OCI-LY1 (cell line): Measurements from ENCODE around the gene GJC1.

ENCODE experiments used
- H2AFZ ChIP-seq: fragments of 200-600 bp; sonication (generic), shearing (Covaris generic); 2 replicates; pipeline ENCODE4 v1.6.0; 2014; ENCODE audit warnings: antibody characterized with exemption, mild to moderate bottlenecking, low read length
- H3F3A ChIP-seq: fragments of 200-600 bp; sonication (generic), shearing (Covaris generic); 2 replicates; pipeline ENCODE4 v1.6.0; 2014; ENCODE audit warnings: mild to moderate bottlenecking, antibody characterized with exemption, low read length, moderate library complexity; ENCODE audit not compliant: insufficient read depth
- H3K27ac ChIP-seq: fragments of 200-600 bp; sonication (generic); 2 replicates; pipeline ENCODE4 v1.5.1; 2014; ENCODE audit warnings: low read length, mixed run types, mild to moderate bottlenecking, low read depth; ENCODE audit not compliant: poor library complexity, severe bottlenecking
- H3K27me3 ChIP-seq: fragments of 200-600 bp; sonication (generic); 2 replicates; pipeline ENCODE4 v1.6.0; 2014; ENCODE audit warnings: antibody characterized with exemption, mild to moderate bottlenecking, low read length, moderate library complexity; ENCODE audit not compliant: insufficient read depth
- H3K36me3 ChIP-seq: fragments of 200-600 bp; sonication (generic); 2 replicates; pipeline ENCODE4 v1.6.1; 2014; ENCODE audit warnings: mild to moderate bottlenecking, antibody characterized with exemption, low read length, moderate library complexity, mixed read lengths; ENCODE audit not compliant: insufficient read depth
- H3K4me1 ChIP-seq: fragments of 200-600 bp; sonication (generic); 2 replicates; pipeline ENCODE4 v1.5.1; 2014; ENCODE audit warnings: mild to moderate bottlenecking, low read length, moderate library complexity; ENCODE audit not compliant: insufficient read depth, severe bottlenecking
- H3K4me2 ChIP-seq: fragments of 200-600 bp; sonication (generic), shearing (Covaris generic); 2 replicates; pipeline ENCODE4 v1.6.1; 2014; ENCODE audit warnings: low read length
- H3K4me3 ChIP-seq: fragments of 200-600 bp; sonication (generic); 2 replicates; pipeline ENCODE4 v1.5.1; 2014; ENCODE audit warnings: low read length, low read depth, mild to moderate bottlenecking, mixed read lengths; ENCODE audit not compliant: poor library complexity, severe bottlenecking
- H3K79me2 ChIP-seq: fragments of 200-600 bp; shearing (Covaris generic); 2 replicates; pipeline ENCODE4 v1.6.1; 2016; ENCODE audit warnings: mixed run types, low read length, mixed read lengths; ENCODE audit not compliant: insufficient read depth
- H3K9ac ChIP-seq: fragments of 200-600 bp; sonication (generic), shearing (Covaris generic); 2 replicates; pipeline ENCODE4 v1.6.1; 2014; ENCODE audit warnings: mild to moderate bottlenecking, low read length, mixed read lengths
- H3K9me2 ChIP-seq: fragments of 200-600 bp; sonication (generic), shearing (Covaris generic); 2 replicates; pipeline ENCODE4 v1.6.1; 2014; ENCODE audit warnings: low read depth, mild to moderate bottlenecking, low read length, mixed read lengths
- H3K9me3 ChIP-seq: fragments of 200-600 bp; shearing (Covaris generic); 2 replicates; pipeline ENCODE4 v1.6.1; 2014; ENCODE audit warnings: low read length, mixed read lengths
- H4K20me1 ChIP-seq: fragments of 200-600 bp; sonication (generic), shearing (Covaris generic); 2 replicates; pipeline ENCODE4 v1.6.0; 2016; ENCODE audit warnings: mild to moderate bottlenecking, low read length; ENCODE audit not compliant: insufficient read depth
- CTCF ChIP-seq: fragments of 200-600 bp; sonication (generic), shearing (Covaris generic); IDR thresholded peaks from 2 replicates; pipeline ENCODE4 v1.5.1; 2017; ENCODE audit warnings: mild to moderate bottlenecking, antibody characterized with exemption, low read length, moderate library complexity, mixed read lengths
- EZH2 ChIP-seq: fragments of 200-600 bp; sonication (generic), shearing (Covaris generic); IDR thresholded peaks from 2 replicates; pipeline ENCODE4 v1.8.0; 2017; ENCODE audit warnings: borderline replicate concordance, mixed run types, mild to moderate bottlenecking, antibody characterized with exemption, low read length, moderate library complexity, mixed read lengths

GJC1 gene

DNA sequence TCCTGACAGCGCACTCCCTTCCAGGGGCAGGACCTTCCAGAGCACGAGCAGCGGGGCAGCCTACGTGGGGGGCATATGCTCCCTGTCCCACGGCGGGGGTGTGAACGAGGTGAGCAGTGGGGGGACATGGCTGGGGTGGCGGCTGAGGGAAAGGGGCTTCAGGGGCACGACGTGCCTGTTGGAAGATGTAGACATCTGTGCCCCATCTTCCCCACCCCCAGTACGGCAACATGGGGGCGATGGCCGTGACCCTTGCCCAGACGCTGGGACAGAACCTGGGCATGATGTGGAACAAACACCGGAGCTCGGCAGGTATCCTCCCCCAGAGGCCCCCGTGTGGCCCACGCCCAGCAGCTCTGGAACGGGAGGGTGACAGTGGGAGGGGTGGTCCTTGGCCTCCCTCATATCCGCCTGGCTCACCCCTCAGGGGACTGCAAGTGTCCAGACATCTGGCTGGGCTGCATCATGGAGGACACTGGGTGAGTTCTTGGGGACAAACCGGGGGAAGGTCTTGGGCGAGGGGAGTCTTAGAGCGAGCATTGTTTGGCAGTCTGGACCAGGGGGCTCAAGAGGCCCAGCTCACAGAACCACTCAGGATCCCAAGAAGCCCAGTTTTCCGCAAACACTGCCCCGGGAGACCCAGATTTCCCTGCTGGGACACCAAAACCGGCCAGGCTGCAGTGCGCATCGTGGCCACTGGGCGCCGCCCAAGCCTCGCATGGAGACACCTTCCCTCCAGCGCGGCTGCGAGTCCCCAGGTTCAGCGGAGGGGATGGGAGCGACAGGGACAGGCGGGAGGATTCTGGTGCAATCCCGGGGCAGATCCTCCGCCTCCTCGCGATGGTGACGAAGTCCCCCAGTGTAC, 55.6 kb downstream of the GJC1 start:
- Histone ChIP-seq H3K9me3 (no peaks in the 10 kb centered on the region), H2AFZ (no peak overlapping the region), H3K36me3 (no peaks in the 10 kb centered on the region), H3K9ac (peak overlapping the region; percentile 27; the same call in 1 of the 2 replicates), H3K4me3 (peak overlapping the region; percentile 59), H3K79me2 (no peaks in the 10 kb centered on the region), H3K27ac (no peak overlapping the region), H3F3A (no peaks in the 10 kb centered on the region), H3K9me2 (no peaks in the 10 kb centered on the region), H4K20me1 (no peaks in the 10 kb centered on the region), H3K27me3 (no peaks in the 10 kb centered on the region), H3K4me2 (peak overlapping the region; percentile 71), H3K4me1 (peaks cover 17% of the 10 kb centered on the region)
- no peak for TF ChIP-seq EZH2
- peak; percentile 92 for TF ChIP-seq CTCF

GRCh38 chr17:44773140-44773539, 56.9 kb downstream of the GJC1 start:
- Histone ChIP-seq H3K79me2 (no peaks in the 10 kb centered on the region), H4K20me1 (no peaks in the 10 kb centered on the region), H3F3A (no peaks in the 10 kb centered on the region), H3K4me2 (no peak overlapping the region), H3K27ac (no peak overlapping the region), H3K9me3 (no peaks in the 10 kb centered on the region), H3K4me3 (no peak overlapping the region), H3K9me2 (no peaks in the 10 kb centered on the region), H3K27me3 (no peaks in the 10 kb centered on the region), H3K36me3 (no peaks in the 10 kb centered on the region), H3K9ac (no peak overlapping the region), H3K4me1 (peaks cover 10% of the 10 kb centered on the region), H2AFZ (no peak overlapping the region)
- TF ChIP-seq CTCF = no peak
- TF ChIP-seq EZH2 = no peak

DNA sequence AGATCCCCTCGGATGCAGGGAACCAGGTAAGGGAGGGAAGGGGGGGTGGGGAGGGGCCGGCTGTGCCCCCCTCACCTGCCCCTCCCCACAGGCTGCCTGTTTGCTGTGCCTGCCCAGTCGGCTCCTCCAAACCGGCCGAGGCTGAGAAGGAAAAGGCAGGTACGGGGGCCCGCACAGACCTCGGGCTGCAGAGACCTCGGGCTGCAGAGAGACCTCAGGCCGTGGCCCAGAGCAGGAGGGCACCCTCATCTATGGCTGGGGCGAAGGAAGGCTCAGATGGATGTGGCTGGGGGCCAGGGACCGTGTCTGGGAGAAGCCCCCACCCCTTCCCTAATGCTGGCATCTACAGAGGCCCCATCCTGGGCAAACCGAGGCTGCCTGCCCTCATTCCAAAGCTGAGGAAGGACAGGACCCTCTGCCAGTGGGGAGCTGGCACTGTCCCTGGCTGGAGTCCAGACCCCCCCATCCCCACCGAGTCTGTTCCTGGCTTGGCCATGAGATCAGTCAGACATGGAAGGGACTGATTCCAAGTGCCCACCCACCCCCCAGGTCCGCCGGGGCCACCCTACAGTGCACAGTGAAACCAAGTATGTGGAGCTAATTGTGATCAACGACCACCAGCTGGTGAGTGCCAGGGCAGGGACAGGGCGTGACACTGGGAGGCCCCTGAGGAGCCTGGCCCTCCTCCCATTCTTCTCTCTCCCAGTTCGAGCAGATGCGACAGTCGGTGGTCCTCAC, 57.6 kb downstream of the GJC1 start:
- H3K4me1 ChIP-seq = peaks cover 10% of the 10 kb centered on the region

More for the DNA sequence above, 57.6 kb downstream of the GJC1 start:
- no peak overlapping the region for H3K9ac ChIP-seq
- no peak for TF ChIP-seq CTCF
- no peak for TF ChIP-seq EZH2
- H2AFZ ChIP-seq = no peak overlapping the region
- no peak overlapping the region for H3K27ac ChIP-seq
- no peak overlapping the region for H3K4me2 ChIP-seq
- H3K36me3 ChIP-seq = no peaks in the 10 kb centered on the region
- no peaks in the 10 kb centered on the region for H3K9me3 ChIP-seq
- no peaks in the 10 kb centered on the region for H3K9me2 ChIP-seq
- no peaks in the 10 kb centered on the region for H3K27me3 ChIP-seq
- H3K4me3 ChIP-seq = no peak overlapping the region
- no peaks in the 10 kb centered on the region for H4K20me1 ChIP-seq
- H3K79me2 ChIP-seq = no peaks in the 10 kb centered on the region
- no peaks in the 10 kb centered on the region for H3F3A ChIP-seq
